Body of pancreas (tissue), 4 donors: Measurements from ENCODE around the gene MAVS. TPM values are rescaled to one million over a fixed set of nuclear protein-coding genes. Genes with fewer than 3 reads are reported as not detected.

Source experiments
- ATAC-seq: fragments of 150-250 bp; one replicate; pipeline ENCODE4 v1.9.1; 2016
- DNase-seq, 4 donors: peaks; one replicate each; pipeline ENCODE4 v3.0.0-alpha.2; 2019
- H3K27ac ChIP-seq, 4 donors: fragments of 200-600 bp; sonication (generic); 1 replicate in 3 of 4; 2 replicates in 1 of 4; pipeline versions ENCODE4 v1.5.1 to v1.6.1; 2016 to 2019; ENCODE audit warnings: mild to moderate bottlenecking in 1 of 4, mixed read lengths in 1 of 4, moderate library complexity in 1 of 4
- H3K27me3 ChIP-seq, 2 donors: fragments of 200-600 bp; sonication (generic); one replicate each; pipeline ENCODE4 v1.6.0; 2016; ENCODE audit warnings: mild to moderate bottlenecking in 1 of 2
- H3K36me3 ChIP-seq, 2 donors: fragments of 200-600 bp; sonication (generic); replicated peaks in 1 of 2; 2 replicates each; pipeline ENCODE4 v1.5.1; 2016; ENCODE audit warnings: low read depth in 2 of 2; ENCODE audit not compliant: insufficient read depth in 1 of 2
- H3K4me1 ChIP-seq: fragments of 200-600 bp; sonication (generic); one replicate; pipeline ENCODE4 v1.6.0; 2016
- H3K4me3 ChIP-seq, 2 donors: fragments of 200-600 bp; sonication (generic); 1 replicate in 1 of 2; 2 replicates in 1 of 2; pipeline ENCODE4 v1.5.1; 2016 to 2019
- H3K9me3 ChIP-seq, 3 donors: fragments of 200-600 bp; sonication (generic); 1 replicate in 2 of 3; 2 replicates in 1 of 3; pipeline ENCODE4 v1.5.1; 2016
- CTCF ChIP-seq, 7 experiments: fragments of 450-650 bp in 4 of 7; fragments of 200-600 bp in 3 of 7; sonication (generic) in 3 of 7; IDR thresholded peaks; one replicate each; pipeline ENCODE4 v1.5.1; 2016 to 2019; ENCODE audit warnings: antibody characterized with exemption in 7 of 7
- POLR2A ChIP-seq, 3 donors: fragments of 450-650 bp; IDR thresholded peaks; one replicate each; pipeline ENCODE4 v1.6.1; 2016; ENCODE audit warnings: antibody characterized with exemption in 3 of 3, mild to moderate bottlenecking in 2 of 3
- WGBS, 2 donors: methylation state at CpG; one replicate each; pipeline ENCODE4 v1.1.5; 2017; 5-methylcytosine and 5-hydroxymethylcytosine counted together
- intact Hi-C: fragments of 100-400 bp; cut with DNase I; formaldehyde crosslinking; loops from one replicate; pipeline ENCODE4 v1.15.1; 2023
- total RNA-seq, 2 donors: library from RNA; depleted of rRNA; stranded (reverse); fragments of >200 nt; gene quantifications; one replicate each; pipeline ENCODE4 v1.1.0, GENCODE V29; 2016

Gene MAVS
- total RNA-seq, 2 donors from 2014 or later: 21.5 to 24.4 TPM

DNA sequence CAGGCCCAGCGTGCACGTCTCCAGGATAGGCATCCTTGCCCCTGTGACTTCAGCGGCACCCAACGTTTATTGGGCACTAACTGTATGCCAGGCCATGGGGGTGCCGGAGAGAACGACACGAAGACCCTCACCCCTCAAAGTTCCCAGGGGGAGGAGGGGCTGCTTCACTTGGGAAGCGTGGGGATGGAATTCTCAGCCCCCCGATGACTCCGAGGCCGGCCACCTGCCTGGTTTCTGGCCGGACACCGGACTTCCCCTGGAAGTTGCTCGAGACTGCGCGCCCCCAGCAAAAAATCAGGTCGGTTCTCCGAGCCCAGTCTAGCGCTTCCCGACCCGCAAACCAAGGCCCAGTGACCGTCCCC is 275 bp upstream of the MAVS start:
- intact Hi-C loops: no loop called here
- peak overlapping the region; percentile 87 to 89 for H3K4me3 ChIP-seq
- no peaks in the 10 kb centered on the region for H3K27me3 ChIP-seq
- WGBS, 2 donors: 0% methylated on average over 22 of the region's 22 CpGs; no CpG with 5 or more reads in 1 of the 2 donors
- peak overlapping the region; percentile 89 to 97 (median 90) for H3K27ac ChIP-seq
- no peak for DNase-seq
- no peaks in the 10 kb centered on the region for H3K9me3 ChIP-seq
- no peaks in the 10 kb centered on the region for H3K36me3 ChIP-seq
- peaks cover 31% of the 10 kb centered on the region for H3K4me1 ChIP-seq
- TF ChIP-seq POLR2A (IDR thresholded peaks at IDR 0.05) (no peak), CTCF (IDR thresholded peaks at IDR 0.05) (no peak)
- no peak for ATAC-seq

- Histone ChIP-seq H3K4me3 (peak overlapping the region; percentile 87 to 89), H3K27me3 (no peaks in the 10 kb centered on the region), H3K4me1 (peaks cover 31% of the 10 kb centered on the region), H3K27ac (peak overlapping the region; percentile 89 to 97 (median 90)), H3K36me3 (no peaks in the 10 kb centered on the region), H3K9me3 (no peaks in the 10 kb centered on the region)
- 4% methylated on average over 8 of the region's 8 CpGs for WGBS, 2 donors
- DNase-seq (peak in 1 of 4 donors; percentile 31), ATAC-seq (no peak)
- TF ChIP-seq CTCF (IDR thresholded peaks at IDR 0.05) (no peak), POLR2A (IDR thresholded peaks at IDR 0.05) (no peak)
- intact Hi-C loops: no loop called here
These were observed 851 bp downstream of the MAVS start for GRCh38 chr20:3847429-3847940.

DNA sequence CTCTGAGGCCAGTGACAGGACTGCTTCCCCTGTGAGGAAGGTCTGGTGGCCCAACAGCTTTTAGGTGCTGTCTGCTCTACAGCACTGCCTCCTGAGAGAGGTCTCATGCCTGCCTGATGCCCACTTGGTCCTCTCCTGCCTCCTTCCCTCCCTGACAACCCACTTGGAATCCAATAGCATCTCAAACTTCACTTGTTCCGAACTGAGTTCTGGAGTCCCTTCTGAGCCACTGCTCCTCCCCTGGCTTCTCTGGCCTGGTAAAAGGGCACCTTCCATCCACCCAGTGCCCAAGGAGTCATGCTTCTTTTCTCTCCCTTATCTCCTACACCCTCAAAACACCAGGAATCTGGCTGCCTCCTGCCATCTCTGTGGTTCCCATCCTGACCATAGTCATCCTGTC is 1.9 kb downstream of the MAVS start:
- Histone ChIP-seq H3K4me1 (peaks cover 31% of the 10 kb centered on the region), H3K4me3 (no peak overlapping the region), H3K9me3 (no peaks in the 10 kb centered on the region), H3K36me3 (no peaks in the 10 kb centered on the region), H3K27me3 (no peaks in the 10 kb centered on the region), H3K27ac (no peak overlapping the region)
- 81 to 92% methylated on average over 1 of the region's 1 CpG for WGBS, 2 donors
- TF ChIP-seq CTCF (IDR thresholded peaks at IDR 0.05): no peak
- TF ChIP-seq POLR2A (IDR thresholded peaks at IDR 0.05): no peak
- ATAC-seq (no peak), DNase-seq (no peak)
- intact Hi-C loops: no loop called here

GRCh38 chr20:3854462-3854871 is 7.8 kb downstream of the MAVS start:
- no peaks in the 10 kb centered on the region for H3K27me3 ChIP-seq
- TF ChIP-seq CTCF (IDR thresholded peaks at IDR 0.05): no peak
- TF ChIP-seq POLR2A (IDR thresholded peaks at IDR 0.05): no peak
- DNase-seq: no peak
- peaks cover 2% of the 10 kb centered on the region for H3K4me1 ChIP-seq
- 78 to 85% methylated on average over 4 of the region's 4 CpGs for WGBS, 2 donors
- peaks cover 0 to 8% of the 10 kb centered on the region in 2 donors for H3K36me3 ChIP-seq
- no peak for ATAC-seq
- H3K4me3 ChIP-seq: no peak overlapping the region
- intact Hi-C loops: loop anchor here (10.0 kb wide), 2 partner anchors 70 to 180 kb away; partner anchors contain the start of genes CENPB and SPEF1
- peak overlapping the region in 1 of 4 donors; percentile 21 for H3K27ac ChIP-seq
- H3K9me3 ChIP-seq: no peaks in the 10 kb centered on the region

DNA sequence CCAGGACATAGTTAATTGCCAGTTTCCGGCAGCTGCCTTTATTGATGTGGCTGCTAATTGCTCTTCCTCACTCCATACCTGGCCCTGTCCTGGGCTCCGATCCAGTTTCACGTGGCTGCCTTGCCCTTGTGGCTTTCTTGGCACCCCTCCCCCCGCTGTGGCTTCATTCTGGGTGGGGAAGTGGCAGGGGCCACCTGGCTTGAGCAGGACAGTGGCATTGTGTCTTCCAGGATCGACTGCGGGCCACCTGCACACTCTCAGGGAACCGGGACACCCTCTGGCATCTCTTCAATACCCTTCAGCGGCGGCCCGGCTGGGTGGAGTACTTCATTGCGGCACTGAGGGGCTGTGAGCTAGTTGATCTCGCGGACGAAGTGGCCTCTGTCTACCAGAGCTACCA is 10.8 kb downstream of the MAVS start:
- 78 to 88% methylated on average over 9 to 14 of the region's 14 CpGs for WGBS, 2 donors
- H3K27ac ChIP-seq: no peak overlapping the region
- H3K27me3 ChIP-seq: no peaks in the 10 kb centered on the region
- intact Hi-C loops: loop anchor here (10.0 kb wide), 2 partner anchors 73 to 183 kb away; partner anchors contain the start of genes CENPB and SPEF1
- H3K4me3 ChIP-seq: no peak overlapping the region
- TF ChIP-seq POLR2A (IDR thresholded peaks at IDR 0.05): no peak
- no peak for TF ChIP-seq CTCF (IDR thresholded peaks at IDR 0.05)
- no peak for DNase-seq
- H3K9me3 ChIP-seq: no peaks in the 10 kb centered on the region
- no peak for ATAC-seq
- H3K4me1 ChIP-seq: no peaks in the 10 kb centered on the region
- H3K36me3 ChIP-seq: peaks cover 12 to 24% of the 10 kb centered on the region in 2 donors
